ENCODE data around the gene TAS2R39. TPM values are rescaled to one million over a fixed set of nuclear protein-coding genes. Genes with fewer than 3 reads are reported as not detected.

The TAS2R39 gene
- total RNA-seq, 4 donors from 2014 or later = not detected

DNA sequence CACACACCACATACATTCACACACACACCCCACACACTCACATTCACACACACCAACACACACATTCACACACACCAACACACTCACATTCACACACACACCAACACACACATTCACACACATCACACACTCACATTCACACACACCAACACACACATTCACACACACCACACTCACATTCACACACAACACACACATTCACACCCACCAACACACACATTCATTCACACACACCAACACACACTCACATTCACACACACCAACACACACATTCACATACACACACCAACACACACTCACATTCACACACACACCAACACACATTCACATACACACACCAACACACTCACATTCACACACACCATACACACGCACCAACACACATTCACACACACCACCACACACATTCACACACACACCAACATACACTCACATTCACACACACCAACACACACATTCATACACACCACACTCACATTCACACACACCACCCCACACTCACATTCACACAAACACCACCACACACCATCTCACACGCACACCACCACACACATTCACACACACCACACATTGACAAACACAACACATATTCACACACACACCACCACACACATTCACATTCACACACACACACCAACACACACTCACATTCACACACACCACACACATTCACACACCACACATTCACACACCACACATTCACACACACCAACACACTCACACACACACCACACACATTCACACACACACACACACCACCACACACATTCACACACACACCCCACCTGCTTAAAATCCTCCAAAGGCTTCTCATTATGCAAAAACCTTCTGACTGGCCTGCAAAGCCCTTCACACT lies 47.6 kb downstream of the TAS2R39 start:
- TF ChIP-seq, protein P1, sequence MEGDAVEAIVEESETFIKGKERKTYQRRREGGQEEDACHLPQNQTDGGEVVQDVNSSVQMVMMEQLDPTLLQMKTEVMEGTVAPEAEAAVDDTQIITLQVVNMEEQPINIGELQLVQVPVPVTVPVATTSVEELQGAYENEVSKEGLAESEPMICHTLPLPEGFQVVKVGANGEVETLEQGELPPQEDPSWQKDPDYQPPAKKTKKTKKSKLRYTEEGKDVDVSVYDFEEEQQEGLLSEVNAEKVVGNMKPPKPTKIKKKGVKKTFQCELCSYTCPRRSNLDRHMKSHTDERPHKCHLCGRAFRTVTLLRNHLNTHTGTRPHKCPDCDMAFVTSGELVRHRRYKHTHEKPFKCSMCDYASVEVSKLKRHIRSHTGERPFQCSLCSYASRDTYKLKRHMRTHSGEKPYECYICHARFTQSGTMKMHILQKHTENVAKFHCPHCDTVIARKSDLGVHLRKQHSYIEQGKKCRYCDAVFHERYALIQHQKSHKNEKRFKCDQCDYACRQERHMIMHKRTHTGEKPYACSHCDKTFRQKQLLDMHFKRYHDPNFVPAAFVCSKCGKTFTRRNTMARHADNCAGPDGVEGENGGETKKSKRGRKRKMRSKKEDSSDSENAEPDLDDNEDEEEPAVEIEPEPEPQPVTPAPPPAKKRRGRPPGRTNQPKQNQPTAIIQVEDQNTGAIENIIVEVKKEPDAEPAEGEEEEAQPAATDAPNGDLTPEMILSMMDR (IDR thresholded peaks at IDR 0.05; ENCODE audit: low read depth) = no peak

Small RNA genes lying within 50 kb of the gene (small RNA-seq; reads per million reads assigned to genes)
- gene AC073342.3 = not detected

Other genes starting within 250 kb of the TAS2R39 start
- not detected for gene TRPV5, start 249.7 kb upstream of the TAS2R39 start, total RNA-seq
- gene LLCFC1, start 243.9 kb upstream of the TAS2R39 start, total RNA-seq = not detected
- gene KEL, start 221.1 kb upstream of the TAS2R39 start, total RNA-seq = under 1 TPM in 2 of 4 donors, not detected in 2; 0.51 to 0.88 TPM
- gene OR9A2, start 156.3 kb upstream of the TAS2R39 start, total RNA-seq = not detected
- not detected for gene OR6V1, start 131.1 kb upstream of the TAS2R39 start, total RNA-seq
- gene PIP, start 51.3 kb upstream of the TAS2R39 start, total RNA-seq = not detected
- gene TAS2R40, start 38.6 kb downstream of the TAS2R39 start, total RNA-seq = not detected
- 100 to 1,000 TPM; 179 to 264 (median 208) TPM for gene GSTK1, start 80.0 kb downstream of the TAS2R39 start, total RNA-seq
- 10 to 100 TPM in 1 of 4 donors, under 1 TPM in 1, not detected in 2; 0.66 to 11.9 TPM for gene TMEM139, start 101.5 kb downstream of the TAS2R39 start, total RNA-seq
- gene CASP2, start 104.9 kb downstream of the TAS2R39 start, total RNA-seq = 10 to 100 TPM; 15.6 to 25.3 (median 17.6) TPM
- gene CLCN1, start 132.7 kb downstream of the TAS2R39 start, total RNA-seq = under 1 TPM in 1 of 4 donors, not detected in 3; 0.38 TPM
- 1 to 10 TPM in 1 of 4 donors, under 1 TPM in 2, not detected in 1; 0.19 to 2.4 (median 0.22) TPM for gene FAM131B, start 179.3 kb downstream of the TAS2R39 start, total RNA-seq
- 10 to 100 TPM; 26.9 to 79.9 (median 56.7) TPM for gene ZYX, start 197.9 kb downstream of the TAS2R39 start, total RNA-seq
- gene EPHA1, start 225.4 kb downstream of the TAS2R39 start, total RNA-seq = under 1 TPM in 1 of 4 donors, not detected in 3; 0.94 TPM

Measured in subcutaneous adipose tissue (tissue), 4 donors.